ENCODE measurements around the gene TMEM203.
A peak's percentile ranks its signal among the peaks of the same experiment; 100 is the strongest.

The TMEM203 gene

GRCh38 chr9:137163365-137163715, 42.1 kb downstream of the TMEM203 start:
- DNase-seq: no peak

- no peak for DNase-seq
These were observed 42.7 kb downstream of the TMEM203 start for GRCh38 chr9:137162505-137163364.

- DNase-seq: no peak
These were observed 43.6 kb downstream of the TMEM203 start for GRCh38 chr9:137161558-137162486.

- DNase-seq: no peak
These were observed 44.5 kb downstream of the TMEM203 start for GRCh38 chr9:137160716-137161557.

- DNase-seq: no peak
These were observed 45.4 kb downstream of the TMEM203 start for GRCh38 chr9:137160054-137160425.

GRCh38 chr9:137159105-137160053, 46.1 kb downstream of the TMEM203 start:
- no peak for DNase-seq

GRCh38 chr9:137158625-137159024, 46.8 kb downstream of the TMEM203 start:
- no peak for DNase-seq

- no peak for DNase-seq
These were observed 47.6 kb downstream of the TMEM203 start for GRCh38 chr9:137157618-137158415.

- peak; percentile 63 for DNase-seq
These were observed 48.7 kb downstream of the TMEM203 start for GRCh38 chr9:137156567-137157375.

All from activated CD4-positive, CD25-positive, alpha-beta regulatory T cell treated with anti-CD3 and anti-CD28 coated beads, Interleukin-2, amount 50 U/mL, for 72 hours (primary cell).